HG02943 (cell line): ENCODE measurements around the gene AAMP.
"Not testable (repeated sequence)": the region's sequence is repeated elsewhere in the genome, so short reads cannot be mapped to it uniquely, and the experiment has no call there.

ENCODE experiments used
- ATAC-seq: cut with Tn5 transposase; IDR thresholded peaks from one replicate; pipeline ENCODE4 v1.9.1; 2021; ENCODE audit warnings: mild to moderate bottlenecking, low read depth, moderate library complexity; ENCODE audit not compliant: unreplicated experiment

AAMP gene

GRCh38 chr2:218269900-218270720 is at the start of gene AAMP, which contains the start of gene PNKD:
Gene AAMP, minus strand, starts transcription at chr2:218270137. Its CDS starts 51 bp downstream, at chr2:218270086.
Gene PNKD, plus strand, starts transcription at chr2:218270519. Its CDS starts 17 bp downstream, at chr2:218270536.
- ATAC-seq = peak; percentile 88

GRCh38 chr2:218318241-218318640 is 48.3 kb upstream of the AAMP start:
- ATAC-seq = no peak

- ATAC-seq = no peak
These were observed 47.9 kb upstream of the AAMP start for GRCh38 chr2:218317835-218318234.

GRCh38 chr2:218317303-218317630 is 47.3 kb upstream of the AAMP start:
- ATAC-seq = no peak

- ATAC-seq = no peak
These were observed 45.5 kb upstream of the AAMP start for GRCh38 chr2:218315397-218315796.

- ATAC-seq = not testable (repeated sequence)
These were observed 44.8 kb upstream of the AAMP start for GRCh38 chr2:218314764-218315163.

- ATAC-seq = no peak
These were observed 43.4 kb upstream of the AAMP start for GRCh38 chr2:218313356-218313755.

GRCh38 chr2:218312267-218312756 is 42.4 kb upstream of the AAMP start:
- ATAC-seq = no peak

- not testable (repeated sequence) for ATAC-seq
These were observed 41.8 kb upstream of the AAMP start for GRCh38 chr2:218311541-218312266.

GRCh38 chr2:218310853-218311540 is 41.1 kb upstream of the AAMP start:
- ATAC-seq = no peak

- no peak for ATAC-seq
These were observed 37.6 kb upstream of the AAMP start for GRCh38 chr2:218307415-218308090.

GRCh38 chr2:218306184-218306920 is 36.4 kb upstream of the AAMP start:
- no peak for ATAC-seq

- no peak for ATAC-seq
These were observed 35.4 kb upstream of the AAMP start for GRCh38 chr2:218305383-218305782.

- peak; percentile 59 for ATAC-seq
These were observed 31.4 kb upstream of the AAMP start for GRCh38 chr2:218301176-218301819.

GRCh38 chr2:218300141-218300540 is 30.2 kb upstream of the AAMP start:
- no peak for ATAC-seq

- ATAC-seq = no peak
These were observed 28.5 kb upstream of the AAMP start for GRCh38 chr2:218298314-218298875.

GRCh38 chr2:218296847-218297246 is 26.9 kb upstream of the AAMP start:
- ATAC-seq = no peak

GRCh38 chr2:218296200-218296599 is 26.3 kb upstream of the AAMP start:
- no peak for ATAC-seq

GRCh38 chr2:218295029-218295428 is 25.1 kb upstream of the AAMP start:
- no peak for ATAC-seq
